HPDE6-E6E7 (cell line): ENCODE data around the gene PYURF.

Source experiments
- DNase-seq: peaks from one replicate; pipeline ENCODE4 v3.0.0; 2011; ENCODE audit warnings: missing footprints; ENCODE audit errors: extremely low spot score

Gene PYURF

GRCh38 chr4:88511236-88511635 is 12.3 kb downstream of the PYURF start:
- no peak for DNase-seq

GRCh38 chr4:88503344-88503743 is 20.2 kb downstream of the PYURF start:
- no peak for DNase-seq

- no peak for DNase-seq
Measured at GRCh38 chr4:88497859-88498409, 25.6 kb downstream of the PYURF start.

GRCh38 chr4:88489100-88489761 is 34.3 kb downstream of the PYURF start:
- no peak for DNase-seq

- DNase-seq = no peak
Measured at GRCh38 chr4:88481537-88481936, 42.0 kb downstream of the PYURF start.

GRCh38 chr4:88478247-88478646 is 45.3 kb downstream of the PYURF start:
- no peak for DNase-seq

- no peak for DNase-seq
Measured at GRCh38 chr4:88477229-88477860, 46.2 kb downstream of the PYURF start.
